Karpas-422 (cell line): ENCODE data around the gene ELK4. TPM values are rescaled to one million over a fixed set of nuclear protein-coding genes. Genes with fewer than 3 reads are reported as not detected.

Source experiments
- DNase-seq: peaks from one replicate; pipeline ENCODE4 v3.0.0-alpha.2; 2015
- H2AFZ ChIP-seq: fragments of 200-600 bp; sonication (generic); 2 replicates; pipeline ENCODE4 v1.6.1; 2014; ENCODE audit warnings: antibody characterized with exemption, low read length, mixed read lengths
- H3K27ac ChIP-seq: fragments of 200-600 bp; sonication (generic); 2 replicates; pipeline ENCODE4 v1.5.1; 2014; ENCODE audit warnings: mild to moderate bottlenecking, low read length, moderate library complexity
- H3K27me3 ChIP-seq: fragments of 200-600 bp; sonication (generic); 2 replicates; pipeline ENCODE4 v1.6.1; 2014; ENCODE audit warnings: low read length, mixed read lengths
- H3K36me3 ChIP-seq: fragments of 200-600 bp; sonication (generic); 2 replicates; pipeline ENCODE4 v1.6.1; 2014; ENCODE audit warnings: low read length, mixed read lengths; ENCODE audit not compliant: insufficient read depth
- H3K4me1 ChIP-seq: fragments of 200-600 bp; sonication (generic); 2 replicates; pipeline ENCODE4 v1.6.1; 2014; ENCODE audit warnings: mild to moderate bottlenecking, low read length, mixed read lengths
- H3K4me2 ChIP-seq: fragments of 200-600 bp; sonication (generic); 2 replicates; pipeline ENCODE4 v1.6.1; 2014; ENCODE audit warnings: low read length, low read depth, mild to moderate bottlenecking; ENCODE audit not compliant: poor library complexity, severe bottlenecking
- H3K4me3 ChIP-seq: fragments of 200-600 bp; sonication (generic); 2 replicates; pipeline ENCODE4 v1.5.1; 2014; ENCODE audit warnings: mild to moderate bottlenecking, antibody characterized with exemption, low read length, mixed read lengths
- H3K79me2 ChIP-seq: fragments of 200-600 bp; sonication (generic); 2 replicates; pipeline ENCODE4 v1.6.1; 2014; ENCODE audit warnings: mild to moderate bottlenecking, low read length, mixed read lengths
- H3K9ac ChIP-seq: fragments of 200-600 bp; sonication (generic); 2 replicates; pipeline ENCODE4 v1.6.0; 2014; ENCODE audit warnings: low read length
- H3K9me2 ChIP-seq: fragments of 200-600 bp; sonication (generic), shearing (Covaris generic); replicated peaks from 2 replicates; pipeline ENCODE4 v1.6.0; 2014; ENCODE audit warnings: mild to moderate bottlenecking, low read length, moderate library complexity; ENCODE audit not compliant: insufficient read depth
- H3K9me3 ChIP-seq: fragments of 300-700, 200-600 bp; sonication (generic); 2 replicates; pipeline ENCODE4 v1.6.1; 2014; ENCODE audit warnings: low read length, mixed read lengths
- H4K20me1 ChIP-seq: fragments of 200-600 bp; sonication (generic); 2 replicates; pipeline ENCODE4 v1.6.1; 2014; ENCODE audit warnings: mild to moderate bottlenecking, antibody characterized with exemption, low read length, low read depth; ENCODE audit not compliant: insufficient read depth
- total RNA-seq: library from RNA; depleted of rRNA; stranded (reverse); fragments of >200 nt; shearing (Covaris generic); gene quantifications from 2 replicates; pipeline ENCODE4 v1.2.3, GENCODE V29; 2014; ENCODE audit warnings: low replicate concordance

ELK4 gene
- total RNA-seq, 1 experiment from 2014 or later, result 57.3 TPM

- peaks cover 11% of the 10 kb centered on the region; the same call in 1 of the 2 replicates for H3K36me3 ChIP-seq
- no peaks in the 10 kb centered on the region for H3K27me3 ChIP-seq
- no peak overlapping the region for H3K4me2 ChIP-seq
- no peaks in the 10 kb centered on the region for H3K9me2 ChIP-seq
- 0 out of 2 replicates have a peak, but pooled peaks cover 5% of the 10 kb centered on the region for H4K20me1 ChIP-seq
- no peak overlapping the region for H3K4me3 ChIP-seq
- no peak overlapping the region for H3K27ac ChIP-seq
- peaks cover 51% of the 10 kb centered on the region for H3K4me1 ChIP-seq
- H3K9ac ChIP-seq, result no peak overlapping the region
- H3K79me2 ChIP-seq, result peaks cover 19% of the 10 kb centered on the region
- H2AFZ ChIP-seq, result no peak overlapping the region
- no peak for DNase-seq
- no peaks in the 10 kb centered on the region for H3K9me3 ChIP-seq
These were observed 31.7 kb downstream of the ELK4 start for GRCh38 chr1:205600085-205600484.

- Histone ChIP-seq H3K9me2 (no peaks in the 10 kb centered on the region), H3K4me3 (no peak overlapping the region), H3K4me1 (peaks cover 51% of the 10 kb centered on the region), H3K9ac (no peak overlapping the region), H3K36me3 (peaks cover 11% of the 10 kb centered on the region; the same call in 1 of the 2 replicates), H3K9me3 (no peaks in the 10 kb centered on the region), H2AFZ (no peak overlapping the region), H4K20me1 (0 out of 2 replicates have a peak, but pooled peaks cover 5% of the 10 kb centered on the region), H3K4me2 (no peak overlapping the region), H3K27me3 (no peaks in the 10 kb centered on the region), H3K27ac (no peak overlapping the region), H3K79me2 (peaks cover 16% of the 10 kb centered on the region)
- no peak for DNase-seq
These were observed 32.2 kb downstream of the ELK4 start for GRCh38 chr1:205599669-205600042.

- H3K27me3 ChIP-seq, result no peaks in the 10 kb centered on the region
- H3K4me1 ChIP-seq, result peaks cover 51% of the 10 kb centered on the region
- H3K9ac ChIP-seq, result no peak overlapping the region
- H3K9me3 ChIP-seq, result no peaks in the 10 kb centered on the region
- no peak overlapping the region for H3K27ac ChIP-seq
- peaks cover 11% of the 10 kb centered on the region for H3K79me2 ChIP-seq
- H3K9me2 ChIP-seq, result no peaks in the 10 kb centered on the region
- no peak overlapping the region for H2AFZ ChIP-seq
- 0 out of 2 replicates have a peak, but pooled peaks cover 1% of the 10 kb centered on the region for H4K20me1 ChIP-seq
- DNase-seq, result no peak
- peaks cover 11% of the 10 kb centered on the region; the same call in 1 of the 2 replicates for H3K36me3 ChIP-seq
- H3K4me3 ChIP-seq, result no peak overlapping the region
- no peak overlapping the region for H3K4me2 ChIP-seq
These were observed 32.8 kb downstream of the ELK4 start for GRCh38 chr1:205598841-205599668.

GRCh38 chr1:205597691-205598314 is 34.0 kb downstream of the ELK4 start:
- no peak for DNase-seq

GRCh38 chr1:205596876-205597275 is 34.9 kb downstream of the ELK4 start:
- H3K4me2 ChIP-seq, result no peak overlapping the region
- peak overlapping the region; percentile 91; the same call in 1 of the 2 replicates for H3K27ac ChIP-seq
- peaks cover 49% of the 10 kb centered on the region for H3K4me1 ChIP-seq
- H3K27me3 ChIP-seq, result no peaks in the 10 kb centered on the region
- H3K9ac ChIP-seq, result no peak overlapping the region
- H3K9me2 ChIP-seq, result no peaks in the 10 kb centered on the region
- peaks cover 6% of the 10 kb centered on the region; the same call in 1 of the 2 replicates for H3K36me3 ChIP-seq
- no peaks in the 10 kb centered on the region for H3K9me3 ChIP-seq
- H3K79me2 ChIP-seq, result 0 out of 2 replicates have a peak, but pooled peaks cover 3% of the 10 kb centered on the region
- H4K20me1 ChIP-seq, result no peaks in the 10 kb centered on the region
- no peak overlapping the region for H3K4me3 ChIP-seq
- DNase-seq, result no peak
- no peak overlapping the region for H2AFZ ChIP-seq

More at GRCh38 chr1:205597691-205598314, 34.0 kb downstream of the ELK4 start:
- no peaks in the 10 kb centered on the region for H3K9me2 ChIP-seq
- no peaks in the 10 kb centered on the region for H3K27me3 ChIP-seq
- no peaks in the 10 kb centered on the region for H4K20me1 ChIP-seq
- H3K27ac ChIP-seq, result no peak overlapping the region
- 0 out of 2 replicates have a peak, but pooled peaks cover 3% of the 10 kb centered on the region for H3K79me2 ChIP-seq
- H3K4me1 ChIP-seq, result peaks cover 53% of the 10 kb centered on the region
- no peak overlapping the region for H2AFZ ChIP-seq
- no peak overlapping the region for H3K4me2 ChIP-seq
- no peaks in the 10 kb centered on the region for H3K9me3 ChIP-seq
- H3K36me3 ChIP-seq, result peaks cover 6% of the 10 kb centered on the region; the same call in 1 of the 2 replicates
- no peak overlapping the region for H3K4me3 ChIP-seq
- no peak overlapping the region for H3K9ac ChIP-seq

- Histone ChIP-seq H3K9ac (no peak overlapping the region; the same call in 1 of the 2 replicates), H3K9me3 (no peaks in the 10 kb centered on the region), H3K9me2 (no peaks in the 10 kb centered on the region), H3K36me3 (peaks cover 1% of the 10 kb centered on the region; the same call in 1 of the 2 replicates), H3K4me2 (peak overlapping the region; percentile 88), H3K79me2 (no peaks in the 10 kb centered on the region), H3K27me3 (no peaks in the 10 kb centered on the region), H3K4me1 (peaks cover 53% of the 10 kb centered on the region), H3K4me3 (no peak overlapping the region), H3K27ac (peak overlapping the region; percentile 91), H2AFZ (no peak overlapping the region), H4K20me1 (no peaks in the 10 kb centered on the region)
- DNase-seq, result no peak
These were observed 36.0 kb downstream of the ELK4 start for GRCh38 chr1:205595861-205596260.

GRCh38 chr1:205595435-205595834 is 36.4 kb downstream of the ELK4 start:
- peak; percentile 89 for DNase-seq
- Histone ChIP-seq H3K9me2 (no peaks in the 10 kb centered on the region), H3K4me1 (peaks cover 53% of the 10 kb centered on the region), H3K27me3 (no peaks in the 10 kb centered on the region), H3K79me2 (no peaks in the 10 kb centered on the region), H3K36me3 (no peaks in the 10 kb centered on the region), H3K27ac (peak overlapping the region; percentile 91), H3K4me3 (peak overlapping the region; percentile 21; the same call in 1 of the 2 replicates), H3K9ac (peak overlapping the region; percentile 59), H3K9me3 (no peaks in the 10 kb centered on the region), H4K20me1 (no peaks in the 10 kb centered on the region), H2AFZ (no peak overlapping the region), H3K4me2 (peak overlapping the region; percentile 88)

GRCh38 chr1:205594846-205595245 is 37.0 kb downstream of the ELK4 start:
- peak overlapping the region; percentile 59 for H3K9ac ChIP-seq
- H2AFZ ChIP-seq, result no peak overlapping the region
- no peaks in the 10 kb centered on the region for H3K79me2 ChIP-seq
- H3K4me3 ChIP-seq, result peak overlapping the region; percentile 21; the same call in 1 of the 2 replicates
- peak overlapping the region; percentile 91 for H3K27ac ChIP-seq
- H3K36me3 ChIP-seq, result no peaks in the 10 kb centered on the region
- DNase-seq, result peak; percentile 85
- H3K4me2 ChIP-seq, result peak overlapping the region; percentile 88
- no peaks in the 10 kb centered on the region for H3K9me2 ChIP-seq
- no peaks in the 10 kb centered on the region for H4K20me1 ChIP-seq
- peaks cover 53% of the 10 kb centered on the region for H3K4me1 ChIP-seq
- no peaks in the 10 kb centered on the region for H3K9me3 ChIP-seq
- H3K27me3 ChIP-seq, result no peaks in the 10 kb centered on the region
